Myocyte (in vitro differentiated cells): ENCODE results near the gene IRF2. TPM values are rescaled to one million over a fixed set of nuclear protein-coding genes. Genes with fewer than 3 reads are reported as not detected.
A peak's percentile ranks its signal among the peaks of the same experiment; 100 is the strongest.

ENCODE experiments used
- DNase-seq: peaks from one replicate; pipeline ENCODE4 v3.0.0-alpha.2; 2012; ENCODE audit warnings: low read depth
- total RNA-seq: library from RNA; depleted of rRNA; stranded (reverse); fragments of >200 nt; gene quantifications from 2 replicates; pipeline ENCODE4 v1.2.3, GENCODE V29; 2014

Gene IRF2
- total RNA-seq, 1 donor from 2014 or later: 19.1 TPM

- no peak for DNase-seq
Observed at GRCh38 chr4:184451726-184452125, 22.6 kb downstream of the IRF2 start.

- no peak for DNase-seq
Observed at GRCh38 chr4:184450743-184451535, 23.4 kb downstream of the IRF2 start.

- DNase-seq: no peak
Observed at GRCh38 chr4:184450045-184450444, 24.3 kb downstream of the IRF2 start.

- DNase-seq: peak; percentile 75
Observed at GRCh38 chr4:184448821-184449220, 25.5 kb downstream of the IRF2 start.

- DNase-seq: no peak
Observed at GRCh38 chr4:184448141-184448540, 26.2 kb downstream of the IRF2 start.

GRCh38 chr4:184447664-184448063, 26.7 kb downstream of the IRF2 start:
- DNase-seq: no peak

GRCh38 chr4:184446132-184446658, 28.2 kb downstream of the IRF2 start:
- peak; percentile 19 for DNase-seq

- no peak for DNase-seq
Observed at GRCh38 chr4:184444953-184445309, 29.4 kb downstream of the IRF2 start.

- DNase-seq: no peak
Observed at GRCh38 chr4:184444215-184444952, 30.0 kb downstream of the IRF2 start.

- no peak for DNase-seq
Observed at GRCh38 chr4:184443318-184443717, 31.0 kb downstream of the IRF2 start.

GRCh38 chr4:184442314-184442635, 32.1 kb downstream of the IRF2 start:
- DNase-seq: no peak

GRCh38 chr4:184441461-184442313, 32.7 kb downstream of the IRF2 start:
- no peak for DNase-seq

GRCh38 chr4:184440595-184441358, 33.6 kb downstream of the IRF2 start:
- DNase-seq: no peak

GRCh38 chr4:184439856-184440594, 34.3 kb downstream of the IRF2 start:
- DNase-seq: no peak

- DNase-seq: no peak
Observed at GRCh38 chr4:184439386-184439785, 35.0 kb downstream of the IRF2 start.

GRCh38 chr4:184438375-184438774, 36.0 kb downstream of the IRF2 start:
- DNase-seq: no peak

GRCh38 chr4:184437565-184438265, 36.6 kb downstream of the IRF2 start:
- no peak for DNase-seq

GRCh38 chr4:184434501-184435066, 39.8 kb downstream of the IRF2 start:
- DNase-seq: no peak

- no peak for DNase-seq
Observed at GRCh38 chr4:184434021-184434420, 40.3 kb downstream of the IRF2 start.
